Kidney (tissue), 14 donors: ENCODE measurements around the gene PLA2G2F. TPM values are rescaled to one million over a fixed set of nuclear protein-coding genes. Genes with fewer than 3 reads are reported as not detected.

Experiments used
- DNase-seq, 5 donors: peaks; one replicate each; pipeline ENCODE4 v3.0.0-alpha.2; 2013 to 2020
- FAIRE-seq: peaks from 2 replicates; lab custom pipeline; 2012; peaks lifted over from hg19 to GRCh38; lab: Jason Lieb, UNC
- H3K27ac ChIP-seq, 2 donors: one replicate each; pipeline ENCODE4 v1.7.0; 2013; ENCODE audit warnings: low read depth in 2 of 2, low read length in 2 of 2, inconsistent platforms in 1 of 2
- H3K27me3 ChIP-seq: one replicate; pipeline ENCODE4 v1.7.1; 2013; ENCODE audit warnings: low read length, inconsistent platforms; ENCODE audit not compliant: control insufficient read depth, insufficient read depth
- H3K36me3 ChIP-seq, 3 donors: one replicate each; pipeline versions ENCODE4 v1.7.0 to v1.7.1; 2013; ENCODE audit warnings: low read length in 3 of 3, control low read depth in 1 of 3, inconsistent platforms in 1 of 3; ENCODE audit not compliant: insufficient read depth in 3 of 3, control insufficient read depth in 2 of 3
- H3K4me1 ChIP-seq, 3 donors: one replicate each; pipeline versions ENCODE4 v1.7.0 to v1.7.1; 2013; ENCODE audit warnings: low read length in 3 of 3, inconsistent platforms in 1 of 3, low read depth in 1 of 3; ENCODE audit not compliant: control insufficient read depth in 2 of 3, insufficient read depth in 2 of 3
- H3K4me3 ChIP-seq, 3 donors: one replicate each; pipeline versions ENCODE4 v1.7.0 to v1.8.1; 2013; ENCODE audit warnings: low read length in 3 of 3, control low read depth in 1 of 3, inconsistent platforms in 1 of 3
- H3K9ac ChIP-seq, 3 donors: one replicate each; pipeline versions ENCODE4 v1.7.0 to v1.7.1; 2013; ENCODE audit warnings: low read length in 3 of 3, control low read depth in 1 of 3, inconsistent platforms in 1 of 3
- H3K9me3 ChIP-seq, 3 donors: one replicate each; pipeline versions ENCODE4 v1.7.0 to v1.7.1; 2013; ENCODE audit warnings: low read length in 3 of 3, control low read depth in 1 of 3, inconsistent platforms in 1 of 3; ENCODE audit not compliant: control insufficient read depth in 2 of 3, insufficient read depth in 1 of 3
- CTCF ChIP-seq: IDR thresholded peaks from 3 replicates; pipeline ENCODE4 v1.5.1; 2012; ENCODE audit warnings: mild to moderate bottlenecking, moderate library complexity, borderline replicate concordance; ENCODE audit not compliant: insufficient read depth; ENCODE audit errors: extremely low read depth
- intact Hi-C: fragments of 100-400 bp; cut with DNase I; formaldehyde crosslinking; loops from one replicate; pipeline ENCODE4 v1.11.1; 2022
- polyA plus RNA-seq: library from polyadenylated mRNA; stranded (reverse); fragments of 350-450 nt; fragmentation: Illumina TruSeq; extraction: RNeasy Lipid Tissue Mini Kit (QIAGEN cat#74804); gene quantifications from one replicate; pipeline ENCODE4 v1.2.3, GENCODE V29; 2014; ENCODE audit warnings: low read depth, low replicate concordance; ENCODE audit not compliant: insufficient read depth
- total RNA-seq: library from RNA; stranded (reverse); fragmentation: NEBNext Ultra II Directional; extraction: Animal tissue kit (Norgen Biotek cat#: 25700); gene quantifications from one replicate; pipeline ENCODE4 v1.2.1, GENCODE V29; 2021
- donor health status: control.
- donor health status: control.
- donor health status: control.
- donor health status: control.
- donor health status: control.
- donor health status: DM: yes; HTN: yes; CAD: no.
- donor health status: Normal renal cell carcinoma (clear cell type).

Gene PLA2G2F
- total and polyA plus RNA-seq, 2 donors from 2014 or later = not detected

- H3K4me3 ChIP-seq = no peak overlapping the region
- no peak overlapping the region for H3K27ac ChIP-seq
- H3K9me3 ChIP-seq = no peaks in the 10 kb centered on the region
- FAIRE-seq (no peak), DNase-seq (peak in 1 of 5 donors; percentile 55)
- no peak overlapping the region for H3K9ac ChIP-seq
- H3K4me1 ChIP-seq = peaks cover 0 to 4% (median 0%) of the 10 kb centered on the region in 3 donors
- no peaks in the 10 kb centered on the region for H3K27me3 ChIP-seq
- H3K36me3 ChIP-seq = no peaks in the 10 kb centered on the region
- TF ChIP-seq CTCF = no peak
- intact Hi-C loops = loop anchor here (5.0 kb wide), 1 partner anchor 233 kb away; no protein-coding TSS in a partner anchor
Measured at GRCh38 chr1:20150326-20150705, 11.2 kb downstream of the PLA2G2F start.

GRCh38 chr1:20150969-20151368 lies 11.8 kb downstream of the PLA2G2F start:
- H3K4me3 ChIP-seq = no peak overlapping the region
- no peaks in the 10 kb centered on the region for H3K27me3 ChIP-seq
- FAIRE-seq = no peak
- H3K9me3 ChIP-seq = no peaks in the 10 kb centered on the region
- peak in 1 of 5 donors; percentile 40 for DNase-seq
- H3K27ac ChIP-seq = no peak overlapping the region
- intact Hi-C loops = loop anchor here (5.0 kb wide), 1 partner anchor 234 kb away; no protein-coding TSS in a partner anchor
- H3K36me3 ChIP-seq = no peaks in the 10 kb centered on the region
- no peak overlapping the region for H3K9ac ChIP-seq
- H3K4me1 ChIP-seq = peaks cover 0 to 4% (median 0%) of the 10 kb centered on the region in 3 donors
- no peak for TF ChIP-seq CTCF

GRCh38 chr1:20151906-20152598 lies 12.9 kb downstream of the PLA2G2F start:
- no peaks in the 10 kb centered on the region for H3K27me3 ChIP-seq
- FAIRE-seq (no peak), DNase-seq (peak; percentile 77 to 93 (median 87))
- H3K27ac ChIP-seq = no peak overlapping the region
- no peaks in the 10 kb centered on the region for H3K9me3 ChIP-seq
- intact Hi-C loops = loop anchor here (5.0 kb wide), 1 partner anchor 235 kb away; no protein-coding TSS in a partner anchor
- peak; percentile 89 for TF ChIP-seq CTCF
- H3K36me3 ChIP-seq = no peaks in the 10 kb centered on the region
- H3K9ac ChIP-seq = peak overlapping the region in 2 of 3 donors; percentile 34 to 41
- peaks cover 0 to 4% (median 0%) of the 10 kb centered on the region in 3 donors for H3K4me1 ChIP-seq
- H3K4me3 ChIP-seq = peak overlapping the region in 2 of 3 donors; percentile 50 to 57
